Middle frontal gyrus (tissue), 1 donor: ENCODE measurements around the gene MED13L.
"Not testable (repeated sequence)": the region's sequence is repeated elsewhere in the genome, so short reads cannot be mapped to it uniquely, and the experiment has no call there.

ENCODE experiments used
- DNase-seq: peaks from one replicate; pipeline ENCODE4 v3.0.0-alpha.2; 2015; ENCODE audit warnings: low spot score; ENCODE audit errors: extremely low spot score

MED13L gene

GRCh38 chr12:116059904-116060303, 217.6 kb downstream of the MED13L start:
- DNase-seq = no peak

- no peak for DNase-seq
Observed at GRCh38 chr12:116058574-116058973, 218.9 kb downstream of the MED13L start.

- DNase-seq = no peak
Observed at GRCh38 chr12:116057356-116057755, 220.1 kb downstream of the MED13L start.

- no peak for DNase-seq
Observed at GRCh38 chr12:116055895-116056607, 221.4 kb downstream of the MED13L start.

GRCh38 chr12:116054280-116054679, 223.2 kb downstream of the MED13L start:
- DNase-seq = no peak

GRCh38 chr12:116053479-116054200, 223.9 kb downstream of the MED13L start:
- no peak for DNase-seq

- DNase-seq = no peak
Observed at GRCh38 chr12:116050275-116050674, 227.2 kb downstream of the MED13L start.

- no peak for DNase-seq
Observed at GRCh38 chr12:116048879-116049278, 228.6 kb downstream of the MED13L start.

- DNase-seq = no peak
Observed at GRCh38 chr12:116046039-116046438, 231.5 kb downstream of the MED13L start.

- no peak for DNase-seq
Observed at GRCh38 chr12:116045150-116045549, 232.3 kb downstream of the MED13L start.

- DNase-seq = no peak
Observed at GRCh38 chr12:116043659-116044535, 233.6 kb downstream of the MED13L start.

- no peak for DNase-seq
Observed at GRCh38 chr12:116040402-116040801, 237.1 kb downstream of the MED13L start.

- DNase-seq = no peak
Observed at GRCh38 chr12:116039081-116039480, 238.4 kb downstream of the MED13L start.

GRCh38 chr12:116037941-116038837, 239.3 kb downstream of the MED13L start:
- DNase-seq = no peak

- DNase-seq = no peak
Observed at GRCh38 chr12:116033765-116034164, 243.7 kb downstream of the MED13L start.

- DNase-seq = not testable (repeated sequence)
Observed at GRCh38 chr12:116031624-116032023, 245.9 kb downstream of the MED13L start.

GRCh38 chr12:116028619-116029018, 248.9 kb downstream of the MED13L start:
- DNase-seq = no peak

- DNase-seq = no peak
Observed at GRCh38 chr12:116027551-116027821, 250.0 kb downstream of the MED13L start.

GRCh38 chr12:116026768-116027550, 250.5 kb downstream of the MED13L start:
- DNase-seq = no peak

GRCh38 chr12:116026346-116026745, 251.1 kb downstream of the MED13L start:
- DNase-seq = no peak
